Trophoblast cell (in vitro differentiated cells and primary cell): ENCODE data around the gene ME3.

Experiments
- DNase-seq, 2 donors: peaks; one replicate each; pipeline ENCODE4 v3.0.0-alpha.2; 2016
- H2AFZ ChIP-seq: 2 replicates; pipeline ENCODE4 v1.6.1; 2013; ENCODE audit warnings: low read length, moderate library complexity, mild to moderate bottlenecking; ENCODE audit not compliant: insufficient read depth, poor library complexity
- H2AK5ac ChIP-seq: 2 replicates; pipeline ENCODE4 v1.6.1; 2013; ENCODE audit warnings: mild to moderate bottlenecking, low read length
- H2BK120ac ChIP-seq: 2 replicates; pipeline ENCODE4 v1.6.1; 2013; ENCODE audit warnings: low read length, mild to moderate bottlenecking, moderate library complexity; ENCODE audit not compliant: insufficient read depth, poor library complexity
- H2BK12ac ChIP-seq: 2 replicates; pipeline ENCODE4 v1.6.1; 2013; ENCODE audit warnings: mild to moderate bottlenecking, low read length, moderate library complexity
- H2BK5ac ChIP-seq: 2 replicates; pipeline ENCODE4 v1.6.1; 2013; ENCODE audit warnings: low read length, low read depth, moderate library complexity, mild to moderate bottlenecking; ENCODE audit not compliant: poor library complexity
- H3K14ac ChIP-seq: 2 replicates; pipeline ENCODE4 v1.6.1; 2013; ENCODE audit warnings: mild to moderate bottlenecking, low read length
- H3K18ac ChIP-seq: 2 replicates; pipeline ENCODE4 v1.6.1; 2013; ENCODE audit warnings: mild to moderate bottlenecking, low read length
- H3K23ac ChIP-seq: 2 replicates; pipeline ENCODE4 v1.6.1; 2013; ENCODE audit warnings: low read length
- H3K27ac ChIP-seq: 2 replicates; pipeline ENCODE4 v1.5.1; 2013; ENCODE audit warnings: low read depth, mild to moderate bottlenecking, inconsistent platforms, low read length, moderate library complexity
- H3K27me3 ChIP-seq: 2 replicates; pipeline ENCODE4 v1.6.1; 2013; ENCODE audit warnings: inconsistent platforms, mild to moderate bottlenecking, low read length, moderate library complexity; ENCODE audit not compliant: insufficient read depth
- H3K36me3 ChIP-seq, 2 experiments: 1 replicate in 1 of 2; 2 replicates in 1 of 2; pipeline ENCODE4 v1.6.1; 2013; ENCODE audit warnings: low read length in 2 of 2, mild to moderate bottlenecking in 2 of 2, moderate library complexity in 1 of 2; ENCODE audit not compliant: insufficient read depth in 2 of 2, control insufficient read depth in 1 of 2
- H3K4ac ChIP-seq: 2 replicates; pipeline ENCODE4 v1.6.1; 2013; ENCODE audit warnings: low read depth, mild to moderate bottlenecking, low read length, moderate library complexity
- H3K4me1 ChIP-seq, 2 experiments: 1 replicate in 1 of 2; 2 replicates in 1 of 2; pipeline ENCODE4 v1.6.1; 2013; ENCODE audit warnings: low read length in 2 of 2, mild to moderate bottlenecking in 2 of 2, moderate library complexity in 1 of 2; ENCODE audit not compliant: insufficient read depth in 2 of 2, control insufficient read depth in 1 of 2
- H3K4me2 ChIP-seq: 2 replicates; pipeline ENCODE4 v1.6.1; 2013; ENCODE audit warnings: inconsistent platforms, mild to moderate bottlenecking, low read length, moderate library complexity
- H3K4me3 ChIP-seq: 2 replicates; pipeline ENCODE4 v1.5.1; 2013; ENCODE audit warnings: mild to moderate bottlenecking, low read depth, low read length, inconsistent platforms
- H3K79me1 ChIP-seq: one replicate; pipeline ENCODE4 v1.6.1; 2013; ENCODE audit warnings: low read length
- H3K79me2 ChIP-seq: 2 replicates; pipeline ENCODE4 v1.6.1; 2013; ENCODE audit warnings: low read length, mild to moderate bottlenecking; ENCODE audit not compliant: control insufficient read depth, insufficient read depth, poor library complexity
- H3K9ac ChIP-seq: 2 replicates; pipeline ENCODE4 v1.6.1; 2013; ENCODE audit warnings: mild to moderate bottlenecking, low read length
- H3K9me3 ChIP-seq: 2 replicates; pipeline ENCODE4 v1.6.1; 2013; ENCODE audit warnings: low read depth, mild to moderate bottlenecking, control low read depth, inconsistent platforms, low read length; ENCODE audit not compliant: insufficient read depth
- H4K12ac ChIP-seq: 2 replicates; pipeline ENCODE4 v1.6.1; 2013; ENCODE audit warnings: low read depth, mild to moderate bottlenecking, low read length, moderate library complexity
- H4K8ac ChIP-seq: 2 replicates; pipeline ENCODE4 v1.6.1; 2013; ENCODE audit warnings: low read depth, mild to moderate bottlenecking, low read length, moderate library complexity
- H4K91ac ChIP-seq: one replicate; pipeline ENCODE4 v1.6.1; 2013; ENCODE audit warnings: low read depth, mild to moderate bottlenecking, low read length, moderate library complexity
- WGBS: extraction: QIAGEN DNeasy Blood & Tissue Kit; methylation state at CpG from one replicate; pipeline ENCODE4 v1.1.7; 2013; ENCODE audit warnings: missing lambda C conversion rate; ENCODE audit not compliant: insufficient read length, insufficient coverage; ENCODE audit errors: extremely low coverage; 5-methylcytosine and 5-hydroxymethylcytosine counted together

The ME3 gene

GRCh38 chr11:86513138-86513537, 159.3 kb downstream of the ME3 start:
- no peaks in the 10 kb centered on the region for H3K27me3 ChIP-seq
- peak overlapping the region; percentile 66 for H2AK5ac ChIP-seq
- no peak overlapping the region for H3K4ac ChIP-seq
- H3K9me3 ChIP-seq = peaks cover 2% of the 10 kb centered on the region
- H2AFZ ChIP-seq = no peak overlapping the region
- no peak overlapping the region for H3K14ac ChIP-seq
- peaks cover 20% of the 10 kb centered on the region for H3K79me1 ChIP-seq
- H3K4me1 ChIP-seq = peaks cover 4 to 14% of the 10 kb centered on the region in 2 experiments
- DNase-seq = no peak
- H4K8ac ChIP-seq = no peak overlapping the region
- no peak overlapping the region for H3K18ac ChIP-seq
- peak overlapping the region; percentile 82 for H4K91ac ChIP-seq
- peak overlapping the region; percentile 63 for H2BK5ac ChIP-seq
- no peak overlapping the region for H3K4me3 ChIP-seq
- no CpG with 5 or more reads among the region's 1 CpG for WGBS
- no peaks in the 10 kb centered on the region for H3K79me2 ChIP-seq
- H2BK12ac ChIP-seq = peak overlapping the region; percentile 70
- H3K9ac ChIP-seq = no peak overlapping the region
- peak overlapping the region; percentile 72 for H2BK120ac ChIP-seq
- no peak overlapping the region for H3K23ac ChIP-seq
- H4K12ac ChIP-seq = no peak overlapping the region
- no peak overlapping the region for H3K4me2 ChIP-seq
- no peaks in the 10 kb centered on the region for H3K36me3 ChIP-seq
- H3K27ac ChIP-seq = peak overlapping the region; percentile 87

- Histone ChIP-seq H3K9ac (no peak overlapping the region), H4K12ac (no peak overlapping the region), H3K36me3 (no peaks in the 10 kb centered on the region), H2BK120ac (peak overlapping the region; percentile 41), H4K8ac (no peak overlapping the region), H3K9me3 (peaks cover 2% of the 10 kb centered on the region), H2AK5ac (no peak overlapping the region), H3K4me1 (peaks cover 4 to 10% of the 10 kb centered on the region in 2 experiments), H2AFZ (no peak overlapping the region), H3K27me3 (no peaks in the 10 kb centered on the region), H3K14ac (no peak overlapping the region), H3K4me2 (no peak overlapping the region), H2BK12ac (peak overlapping the region; percentile 11), H3K79me1 (peaks cover 13% of the 10 kb centered on the region), H3K27ac (no peak overlapping the region), H2BK5ac (peak overlapping the region; percentile 15), H3K18ac (no peak overlapping the region), H3K4me3 (no peak overlapping the region), H4K91ac (no peak overlapping the region), H3K79me2 (no peaks in the 10 kb centered on the region), H3K4ac (no peak overlapping the region), H3K23ac (no peak overlapping the region)
- whole genome bisulfite sequencing = 100% methylated on average over 1 of the region's 3 CpGs
- no peak for DNase-seq
Measured at GRCh38 chr11:86511086-86511551, 161.3 kb downstream of the ME3 start.

GRCh38 chr11:86510674-86511073, 161.7 kb downstream of the ME3 start:
- H3K27me3 ChIP-seq = no peaks in the 10 kb centered on the region
- H2AFZ ChIP-seq = no peak overlapping the region
- H2AK5ac ChIP-seq = no peak overlapping the region
- no peak overlapping the region for H3K18ac ChIP-seq
- H3K36me3 ChIP-seq = no peaks in the 10 kb centered on the region
- no peak overlapping the region for H3K14ac ChIP-seq
- no peak for DNase-seq
- no peak overlapping the region for H4K12ac ChIP-seq
- no peak overlapping the region for H2BK12ac ChIP-seq
- H3K23ac ChIP-seq = no peak overlapping the region
- H2BK120ac ChIP-seq = no peak overlapping the region
- H3K9ac ChIP-seq = no peak overlapping the region
- WGBS = 100% methylated on average over 1 of the region's 3 CpGs
- H3K4me2 ChIP-seq = no peak overlapping the region
- no peak overlapping the region for H2BK5ac ChIP-seq
- no peak overlapping the region for H4K91ac ChIP-seq
- H4K8ac ChIP-seq = no peak overlapping the region
- no peaks in the 10 kb centered on the region for H3K79me2 ChIP-seq
- H3K27ac ChIP-seq = no peak overlapping the region
- H3K9me3 ChIP-seq = peaks cover 2% of the 10 kb centered on the region
- H3K4ac ChIP-seq = no peak overlapping the region
- H3K4me3 ChIP-seq = no peak overlapping the region
- peaks cover 4 to 10% of the 10 kb centered on the region in 2 experiments for H3K4me1 ChIP-seq
- peaks cover 13% of the 10 kb centered on the region for H3K79me1 ChIP-seq

DNA sequence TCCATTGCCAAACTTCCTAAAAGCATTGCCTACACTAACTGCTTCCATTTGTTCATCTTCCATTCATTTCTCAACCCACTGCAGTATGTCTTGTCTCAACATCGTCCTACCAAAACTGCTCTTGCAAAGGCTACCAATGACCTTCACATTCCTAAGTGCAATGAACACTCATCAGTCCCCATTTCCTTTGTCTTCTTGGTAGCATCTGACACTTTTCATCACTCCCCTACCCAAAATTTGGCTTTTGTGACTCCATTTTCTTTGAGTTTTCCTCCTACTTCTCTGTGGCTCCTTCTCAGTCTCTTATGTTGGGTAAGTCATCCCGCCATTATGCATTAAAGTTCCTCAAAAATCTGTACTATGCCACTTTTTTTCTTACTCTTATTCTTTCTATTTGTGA, 162.3 kb downstream of the ME3 start:
- Histone ChIP-seq H3K27me3 (no peaks in the 10 kb centered on the region), H3K79me2 (no peaks in the 10 kb centered on the region), H3K36me3 (no peaks in the 10 kb centered on the region), H3K4me3 (no peak overlapping the region), H3K9ac (no peak overlapping the region), H3K23ac (no peak overlapping the region), H3K27ac (no peak overlapping the region), H2BK12ac (no peak overlapping the region), H3K9me3 (peaks cover 2% of the 10 kb centered on the region), H3K4ac (no peak overlapping the region), H3K4me2 (no peak overlapping the region), H2BK5ac (no peak overlapping the region), H4K12ac (no peak overlapping the region), H2AK5ac (no peak overlapping the region), H2AFZ (no peak overlapping the region), H3K79me1 (peaks cover 7% of the 10 kb centered on the region), H3K14ac (no peak overlapping the region), H3K4me1 (peaks cover 0 to 8% of the 10 kb centered on the region in 2 experiments), H4K91ac (no peak overlapping the region), H3K18ac (no peak overlapping the region), H4K8ac (no peak overlapping the region), H2BK120ac (no peak overlapping the region)
- no CpG with 5 or more reads among the region's 2 CpGs for WGBS
- DNase-seq = no peak
